Activated naive CD8-positive, alpha-beta T cell treated with anti-CD3 and anti-CD28 coated beads, Interleukin-2, amount 50 U/mL, for 16 hours (primary cell): ENCODE measurements around the gene BMP8B.

Experiments
- DNase-seq: peaks from one replicate; pipeline ENCODE4 v3.0.0-alpha.2; 2020; ENCODE audit warnings: low read depth, low spot score

Gene BMP8B

GRCh38 chr1:39760074-39761008 lies 28.3 kb downstream of the BMP8B start:
- no peak for DNase-seq

DNA sequence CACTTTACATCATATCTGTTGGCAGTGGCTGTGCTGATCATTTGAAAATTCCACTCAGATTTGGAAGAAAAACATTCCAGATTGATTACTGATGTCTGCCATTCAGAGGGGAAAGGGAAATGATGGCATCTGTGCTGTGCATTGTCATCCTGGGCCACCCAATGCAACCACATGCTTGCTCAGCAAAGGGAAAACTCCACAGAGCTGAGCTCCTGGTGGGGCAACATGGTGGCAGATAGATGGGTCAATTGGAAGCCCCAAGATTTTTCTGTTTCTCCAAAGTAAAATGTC lies 29.3 kb downstream of the BMP8B start:
- no peak for DNase-seq

- DNase-seq, result no peak
Observed at GRCh38 chr1:39758556-39759435, 29.9 kb downstream of the BMP8B start.

- DNase-seq, result no peak
Observed at GRCh38 chr1:39757501-39757900, 31.2 kb downstream of the BMP8B start.

DNA sequence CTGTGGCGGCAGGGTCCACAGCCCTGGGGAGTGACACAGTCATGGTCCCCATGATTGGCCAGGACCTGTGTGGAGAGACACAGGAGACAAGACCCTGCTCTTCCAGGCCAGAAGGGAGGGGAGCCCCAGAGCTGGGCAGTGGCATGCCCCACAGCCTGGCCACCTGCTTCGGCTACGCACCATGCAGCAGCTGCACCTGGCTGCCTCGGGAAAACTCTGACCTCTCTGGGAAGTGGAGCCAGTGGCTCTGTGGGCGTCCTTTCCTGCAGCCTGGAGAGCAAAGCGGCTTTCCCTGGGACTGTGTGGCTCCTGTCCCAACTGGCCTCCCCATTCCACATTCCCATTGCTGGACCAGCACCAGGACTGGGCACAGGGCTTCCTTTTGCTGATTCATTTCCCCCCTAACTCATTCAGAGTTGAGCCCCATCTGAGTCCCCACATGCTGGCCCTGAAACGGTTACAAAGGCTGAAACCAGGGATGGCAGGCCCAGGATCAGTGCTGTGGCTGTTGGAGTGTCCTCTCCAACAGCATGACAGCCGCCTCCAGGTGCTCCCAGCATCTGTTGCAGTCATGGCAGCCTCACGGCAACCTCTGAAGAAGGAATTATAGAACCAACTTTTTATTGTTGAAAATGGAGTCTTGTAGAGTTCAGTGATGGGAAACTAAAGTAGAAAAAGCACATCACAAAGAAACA lies 32.6 kb downstream of the BMP8B start:
- no peak for DNase-seq

DNA sequence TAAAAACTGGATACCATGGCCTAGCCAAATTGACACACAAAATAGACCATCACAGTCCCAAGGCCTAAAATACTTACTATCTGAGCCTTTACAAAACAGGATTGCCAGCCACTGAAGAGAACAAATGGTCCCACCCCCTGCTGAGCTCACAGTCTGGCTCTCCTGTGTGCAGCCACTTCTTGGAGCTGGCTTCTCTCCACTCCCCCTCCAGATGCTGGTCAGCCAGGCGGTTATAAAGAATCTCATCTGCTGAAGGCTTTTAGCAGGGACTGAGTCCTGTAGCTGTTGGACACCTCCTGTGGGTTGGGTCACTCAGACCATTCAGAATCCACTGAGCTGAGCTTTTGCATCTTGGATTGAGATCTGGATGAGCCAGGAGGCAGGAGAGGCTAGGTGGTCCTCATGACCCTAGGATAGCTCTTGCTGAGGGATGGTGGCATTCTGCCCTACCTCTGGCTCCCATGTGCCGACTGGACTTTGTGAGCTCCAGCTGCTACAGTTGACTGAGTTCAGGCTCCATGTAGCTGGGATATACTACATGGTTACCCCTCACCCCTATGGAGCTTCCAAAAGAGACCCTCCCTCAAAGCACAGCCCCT lies 33.7 kb downstream of the BMP8B start:
- no peak for DNase-seq

DNA sequence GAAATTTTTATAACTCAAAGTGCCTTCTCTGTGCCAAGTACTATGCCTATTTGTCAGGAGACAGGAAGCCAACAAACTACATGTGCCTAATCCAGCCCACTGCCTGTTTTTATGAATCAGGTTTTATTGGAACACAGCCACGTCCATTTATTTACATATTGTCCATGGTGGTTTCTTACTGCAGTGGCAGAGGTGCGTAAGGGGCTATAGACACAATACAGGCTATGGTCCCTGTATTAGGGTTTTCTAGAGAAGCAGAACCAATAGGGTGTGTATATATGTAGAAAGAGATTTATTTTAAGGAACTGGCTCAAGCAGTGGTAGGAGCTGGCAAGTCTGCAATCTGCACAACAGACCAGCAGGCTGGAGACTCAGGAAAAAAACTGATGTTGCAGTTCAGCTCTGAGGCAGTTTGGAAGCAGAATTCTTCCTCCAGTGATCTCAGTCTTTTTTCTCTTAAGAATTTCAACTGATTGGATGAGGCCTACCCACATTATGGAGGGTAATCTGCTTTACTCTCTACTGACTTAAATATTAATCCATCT lies 34.6 kb downstream of the BMP8B start:
- no peak for DNase-seq

DNA sequence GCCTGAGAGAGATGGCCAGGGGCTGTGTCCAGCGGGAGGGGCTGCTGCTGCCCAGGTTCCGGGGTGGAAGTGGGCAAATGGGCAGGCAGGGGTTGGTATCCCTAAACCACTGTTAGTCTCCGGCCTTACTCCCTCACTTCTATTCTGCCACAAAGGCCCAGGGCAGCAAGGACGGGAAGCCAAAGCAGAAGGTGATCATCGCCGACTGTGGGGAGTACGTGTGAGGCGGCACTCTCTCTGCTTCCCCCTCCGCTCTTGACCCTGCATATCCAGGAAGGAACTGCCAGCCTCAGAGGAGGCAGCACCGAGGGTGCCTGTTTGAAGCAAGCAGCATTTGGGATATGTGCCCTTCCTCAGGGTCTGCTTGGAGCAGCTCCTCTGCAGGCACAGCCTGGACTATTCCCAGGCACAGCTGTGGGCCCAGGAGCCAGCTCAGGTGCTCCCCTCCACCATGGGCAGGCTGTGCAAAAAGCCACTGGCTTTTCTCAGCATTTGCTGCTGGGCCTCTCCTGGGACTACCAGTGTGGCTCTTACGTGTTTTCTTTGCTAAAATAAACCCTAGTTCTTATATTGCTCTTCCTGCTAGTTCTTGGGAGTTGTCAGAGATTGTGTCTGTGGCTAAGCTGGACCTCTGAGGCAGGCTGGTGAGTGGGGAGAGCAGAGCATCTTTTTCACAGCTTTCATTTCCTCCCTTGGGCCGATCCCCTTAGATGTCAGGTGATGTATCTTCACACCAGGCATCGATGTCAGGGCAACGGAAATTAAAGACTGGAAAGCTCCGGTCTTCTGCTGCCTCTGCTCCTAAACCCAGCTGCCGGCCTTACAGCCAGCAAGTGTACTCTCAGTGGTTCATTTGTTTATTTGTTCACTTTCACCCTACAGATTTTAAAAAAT lies 35.3 kb downstream of the BMP8B start:
- DNase-seq, result no peak

- DNase-seq, result no peak
Observed at GRCh38 chr1:39752703-39753102, 36.0 kb downstream of the BMP8B start.

- DNase-seq, result no peak
Observed at GRCh38 chr1:39751595-39751994, 37.1 kb downstream of the BMP8B start.

GRCh38 chr1:39745016-39745670 lies 43.5 kb downstream of the BMP8B start:
- no peak for DNase-seq

- peak; percentile 97 for DNase-seq
Observed at GRCh38 chr1:39738622-39739366, 49.9 kb downstream of the BMP8B start, which contains the start of gene PPIE. PPIE (plus strand) TSS chr1:39738882; CDS start chr1:39738901, 19 bp downstream.

DNA sequence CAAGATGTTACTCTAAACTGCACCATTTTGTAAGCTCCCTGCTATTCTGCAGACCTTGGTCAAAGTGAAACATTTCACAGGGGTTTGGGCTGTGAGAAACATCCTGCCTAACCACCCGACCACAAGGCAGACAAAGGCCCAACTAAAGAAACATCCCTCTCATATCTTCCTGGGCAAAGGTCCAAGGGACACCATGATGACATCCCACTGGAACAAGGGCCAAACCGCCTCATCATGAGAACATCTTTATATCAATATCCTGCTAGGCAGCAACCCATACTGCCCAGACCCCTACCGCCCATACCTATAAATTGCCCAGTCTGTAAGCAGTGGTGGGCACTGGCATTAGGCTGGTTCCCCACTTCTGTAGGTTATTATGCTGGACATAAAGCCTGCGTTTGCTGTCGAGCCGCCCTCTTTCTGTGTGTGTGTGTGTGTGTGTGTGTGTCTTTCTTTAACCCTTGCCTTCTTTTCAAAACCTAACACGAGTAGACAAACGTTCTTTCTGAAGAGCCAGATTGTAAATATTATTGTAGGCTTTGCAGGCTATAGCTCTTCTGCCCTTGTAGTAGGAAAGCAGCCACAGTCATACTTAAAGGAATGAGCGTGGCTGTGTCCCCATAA lies 51.0 kb downstream of the BMP8B start:
- no peak for DNase-seq

- no peak for DNase-seq
Observed at GRCh38 chr1:39735731-39736130, 52.9 kb downstream of the BMP8B start.

DNA sequence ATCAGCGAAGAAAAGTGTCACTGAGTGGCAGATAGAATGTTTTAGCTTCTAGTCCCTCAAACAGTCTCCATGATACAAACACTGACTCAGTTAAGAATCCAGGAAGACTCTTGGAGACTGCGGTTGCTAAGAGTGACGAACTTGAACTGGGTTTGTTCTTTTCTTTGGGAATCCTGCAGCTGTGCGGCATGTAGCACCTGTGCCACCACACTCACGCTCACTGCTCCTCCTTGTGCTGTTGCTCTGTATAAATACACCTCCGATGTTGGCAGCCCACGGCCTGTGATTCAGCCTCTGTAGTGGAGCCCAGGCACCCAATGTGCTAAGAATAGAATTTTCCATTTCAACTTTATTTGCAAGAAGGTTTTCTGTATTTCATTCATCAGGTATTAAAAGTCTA lies 55.5 kb downstream of the BMP8B start:
- no peak for DNase-seq

- no peak for DNase-seq
Observed at GRCh38 chr1:39732730-39733129, 55.9 kb downstream of the BMP8B start.

GRCh38 chr1:39729842-39730241 lies 58.8 kb downstream of the BMP8B start:
- DNase-seq, result no peak

- no peak for DNase-seq
Observed at GRCh38 chr1:39729030-39729429, 59.6 kb downstream of the BMP8B start.

DNA sequence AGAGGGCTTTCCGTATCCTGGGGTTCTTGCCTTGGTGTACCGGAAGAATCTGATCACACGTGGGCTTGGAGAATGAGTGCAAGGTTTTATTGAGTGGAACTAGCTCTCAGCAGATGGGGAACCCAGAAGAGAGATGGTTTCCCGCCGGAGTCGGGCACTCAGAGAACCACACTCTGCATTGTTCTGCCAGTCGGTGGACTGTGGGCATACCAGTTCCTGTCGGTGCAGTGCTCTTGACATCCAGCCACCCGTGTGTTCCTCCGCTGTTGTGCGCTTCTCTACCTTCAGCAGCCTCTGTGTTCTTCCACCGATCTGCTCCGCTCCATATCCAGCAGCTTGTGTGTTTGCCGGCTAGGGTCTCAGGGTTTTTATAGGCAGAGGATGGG lies 60.7 kb downstream of the BMP8B start:
- no peak for DNase-seq
